HG03045 (cell line): Measurements from ENCODE around the gene NTM.
"Not testable (repeated sequence)": the region's sequence is repeated elsewhere in the genome, so short reads cannot be mapped to it uniquely, and the experiment has no call there.

ENCODE experiments used
- ATAC-seq: cut with Tn5 transposase; IDR thresholded peaks from one replicate; pipeline ENCODE4 v1.9.1; 2021; ENCODE audit warnings: mild to moderate bottlenecking, moderate library complexity; ENCODE audit not compliant: unreplicated experiment

Gene NTM

DNA sequence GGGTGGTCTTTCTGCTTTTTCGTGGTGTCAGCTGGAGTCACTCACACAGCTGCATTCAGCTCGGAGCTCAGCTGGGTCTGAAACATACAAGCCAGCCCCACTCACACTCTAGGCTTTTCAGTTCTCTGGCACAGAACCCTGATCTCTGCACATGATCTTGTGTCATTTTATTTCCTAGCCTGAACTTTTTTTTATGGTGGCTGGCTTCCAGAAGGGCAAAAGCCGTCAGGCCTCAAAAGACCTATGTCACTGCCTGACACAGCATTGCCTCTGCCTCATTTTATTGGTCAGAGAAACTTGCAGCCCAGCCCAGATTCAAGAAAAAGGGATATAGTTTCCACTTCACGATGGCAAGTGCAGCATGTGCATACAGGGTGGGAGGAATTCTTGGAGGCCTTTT, 117.8 kb downstream of the NTM start:
- no peak for ATAC-seq

DNA sequence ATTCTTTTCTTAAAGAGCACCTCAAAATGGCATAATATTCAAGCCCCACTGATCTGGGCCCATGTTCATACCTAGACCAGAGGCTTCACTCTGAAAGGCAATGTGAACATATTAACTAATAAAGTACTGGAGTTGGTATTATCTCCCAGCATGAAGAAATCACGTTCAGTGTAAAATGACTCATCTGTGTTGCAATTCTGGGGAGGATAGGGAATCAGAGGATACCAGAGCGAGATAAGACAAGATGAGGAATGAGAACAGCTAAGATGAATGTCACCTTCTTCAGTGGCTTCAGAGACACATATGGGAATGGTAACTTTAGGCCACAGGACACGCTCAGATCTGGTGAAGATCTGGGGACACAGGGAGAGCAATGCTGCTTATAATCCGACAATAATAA, 121.1 kb downstream of the NTM start:
- ATAC-seq: no peak

DNA sequence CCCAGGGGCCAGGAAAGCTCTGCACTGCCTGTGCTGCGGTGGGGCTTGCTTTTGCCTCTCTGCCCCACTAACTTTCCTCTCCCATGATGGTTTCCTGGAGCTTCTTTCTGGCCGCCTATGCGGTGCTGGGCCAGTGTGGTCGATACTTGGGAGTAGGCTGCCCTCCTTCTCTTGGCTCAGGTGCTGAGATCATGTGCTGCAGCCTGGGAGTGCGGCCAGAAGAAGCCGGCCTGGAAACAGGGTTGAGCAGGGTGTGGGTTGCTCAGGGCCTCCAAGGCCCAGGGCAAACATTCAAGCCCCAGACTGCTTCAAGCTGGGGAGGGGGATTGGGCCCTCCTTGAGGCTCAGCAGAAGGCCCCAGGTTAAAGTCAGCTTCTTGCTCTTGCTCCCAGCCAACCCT, 125.0 kb downstream of the NTM start:
- no peak for ATAC-seq

DNA sequence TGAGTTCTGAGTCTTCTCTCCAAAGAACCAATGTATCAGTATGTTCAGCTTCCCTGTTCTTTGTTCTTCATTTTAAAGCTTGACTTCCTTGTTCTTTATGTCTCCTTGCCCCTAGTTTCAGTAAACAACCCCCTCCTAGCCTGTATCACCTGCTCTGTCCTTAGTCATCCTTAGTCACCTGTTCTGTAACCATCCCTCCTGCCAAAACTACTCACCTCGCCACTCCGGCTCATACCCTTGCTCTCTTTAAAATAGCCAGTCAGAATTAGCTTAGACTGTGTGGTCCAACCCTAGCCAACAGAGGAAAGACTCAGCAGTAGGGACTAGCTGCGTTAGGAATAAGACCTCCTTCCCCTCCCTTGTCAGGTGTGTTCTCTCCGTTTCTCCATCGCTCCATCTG, 127.3 kb downstream of the NTM start:
- not testable (repeated sequence) for ATAC-seq

DNA sequence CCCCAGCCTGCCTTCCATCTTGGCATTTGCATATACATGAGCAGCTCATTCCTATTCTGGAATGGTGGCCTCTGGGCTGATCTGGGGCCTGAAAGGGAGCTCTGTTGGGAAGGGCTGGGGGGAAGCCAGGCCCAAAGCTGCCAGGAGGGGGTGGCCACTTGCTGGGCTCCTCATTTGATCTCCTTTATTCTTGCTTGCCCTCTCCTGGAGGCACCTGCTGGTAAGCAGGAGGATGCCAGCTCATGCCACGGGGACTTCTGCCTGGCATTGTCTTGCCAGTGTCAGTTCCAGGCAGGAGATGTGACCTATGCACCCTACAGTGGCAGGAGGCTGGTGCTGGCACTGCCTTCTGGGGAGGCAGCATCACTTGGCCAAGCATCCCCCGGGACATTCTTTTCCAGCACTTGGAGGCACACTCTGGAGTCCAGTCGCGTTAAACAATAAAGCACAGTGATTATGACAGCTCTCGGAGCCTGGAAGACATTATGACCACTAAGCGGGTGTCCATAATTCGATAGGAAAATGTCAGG, 128.3 kb downstream of the NTM start:
- no peak for ATAC-seq

DNA sequence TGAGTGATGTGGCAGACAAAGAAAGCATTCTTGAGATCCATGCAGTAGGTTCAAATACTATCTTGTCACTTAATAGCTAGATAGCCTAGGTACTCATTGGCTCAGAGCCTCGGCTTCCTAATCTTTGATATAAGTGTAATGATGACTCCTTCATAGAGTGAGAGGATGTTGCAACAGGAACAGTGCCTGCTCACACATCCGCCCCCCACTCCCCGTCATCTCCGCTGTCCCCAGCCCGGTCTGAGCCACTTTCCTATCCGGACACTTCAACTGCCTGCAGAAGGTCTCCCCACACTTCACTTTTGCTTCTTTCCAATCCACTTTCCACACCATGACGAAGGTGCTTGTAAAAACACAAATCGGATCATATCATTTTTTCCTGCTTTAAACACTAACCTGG, 128.8 kb downstream of the NTM start:
- no peak for ATAC-seq

DNA sequence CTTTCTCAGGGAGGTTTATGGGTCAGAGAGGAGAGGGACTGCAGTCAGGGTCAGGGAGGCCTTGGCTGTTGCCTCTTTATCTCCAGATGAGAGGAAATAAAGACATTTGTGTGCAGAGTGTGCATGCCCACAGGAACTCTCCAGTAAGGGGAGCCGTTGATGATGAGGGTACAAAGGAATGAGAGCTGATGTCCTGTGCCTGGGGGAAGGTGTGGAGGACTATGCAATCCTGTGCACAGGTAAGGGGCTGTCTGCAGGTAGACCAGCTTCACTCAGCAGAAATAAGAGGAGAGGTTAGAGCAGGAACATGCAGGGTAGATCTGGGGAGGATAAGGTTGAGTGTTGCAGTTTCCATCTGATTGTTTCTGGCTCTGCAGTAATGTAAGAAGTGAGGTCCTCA, 132.6 kb downstream of the NTM start:
- ATAC-seq: no peak

DNA sequence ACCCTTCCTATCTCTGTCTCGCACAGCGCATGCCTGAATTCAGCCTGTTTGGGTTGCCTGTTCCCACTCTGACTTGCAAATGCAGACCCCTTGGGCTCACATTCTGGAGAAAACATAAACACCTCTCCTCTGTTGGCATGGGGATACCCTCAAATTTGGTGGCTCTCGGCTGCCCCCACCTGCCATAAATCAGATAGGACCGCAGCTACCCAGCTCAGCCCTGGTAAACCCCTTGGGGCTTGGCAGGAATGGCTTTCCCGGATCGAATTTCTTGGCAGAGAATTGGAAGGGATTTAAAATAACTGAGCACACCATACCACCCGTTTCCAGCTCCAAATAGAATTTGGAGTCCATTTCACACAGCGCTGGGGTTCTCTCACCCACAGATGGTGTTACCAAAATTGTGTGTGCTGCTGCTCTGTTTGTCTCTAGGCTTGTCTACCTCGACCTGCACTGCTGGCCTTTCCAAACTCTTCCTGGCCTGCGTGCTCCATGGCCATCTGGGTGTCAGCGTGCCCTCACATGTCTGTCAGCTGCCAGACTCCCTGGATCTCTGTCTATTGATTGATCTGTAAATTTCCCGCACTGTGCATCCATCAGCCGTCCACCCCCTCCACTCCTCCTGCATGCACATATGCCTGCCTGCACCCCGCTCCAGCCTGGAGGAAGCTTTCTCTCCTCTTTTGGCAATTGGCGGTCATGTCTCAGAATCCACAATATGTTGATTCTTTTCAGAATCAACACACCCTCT, 134.0 kb downstream of the NTM start:
- no peak for ATAC-seq

DNA sequence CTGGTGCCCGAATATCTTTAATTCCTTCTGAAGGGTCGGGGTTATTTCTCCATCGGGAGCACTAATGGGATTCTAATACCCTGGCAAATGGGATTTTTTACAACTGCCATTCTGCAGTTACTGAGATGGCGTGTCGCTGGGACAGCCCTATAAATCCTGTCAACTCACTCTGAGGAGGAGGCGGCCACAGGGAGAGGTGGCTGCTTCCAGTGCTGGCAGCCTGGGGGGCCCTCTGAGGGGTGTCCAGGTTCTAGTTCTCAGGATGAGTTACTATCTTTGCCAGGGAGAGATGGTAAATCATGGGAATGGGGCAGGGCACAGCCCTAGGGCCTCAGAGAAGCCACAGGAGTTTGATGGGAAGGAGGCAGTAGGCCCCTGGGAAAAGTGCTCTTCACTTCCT, 135.9 kb downstream of the NTM start:
- ATAC-seq: no peak

DNA sequence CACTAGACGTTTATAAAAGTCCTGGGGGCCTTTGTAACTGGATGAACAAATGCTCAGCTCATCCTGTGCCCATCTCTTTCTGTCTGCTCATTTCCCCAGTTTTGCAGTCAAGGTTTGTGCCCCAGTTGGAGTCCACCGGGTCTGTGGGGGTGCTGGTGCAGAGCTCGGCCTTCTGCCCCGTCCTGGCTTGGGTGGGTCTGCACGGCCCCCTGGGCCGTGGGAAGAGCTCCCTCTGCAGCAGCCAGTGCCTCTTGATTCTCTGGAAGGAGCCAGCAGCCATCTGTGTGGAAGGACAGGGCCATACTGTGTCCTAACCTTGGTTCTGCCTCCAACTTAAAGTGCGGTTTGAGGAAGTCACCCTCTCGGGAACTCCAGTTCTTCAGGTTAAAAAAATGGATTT, 140.2 kb downstream of the NTM start:
- no peak for ATAC-seq

DNA sequence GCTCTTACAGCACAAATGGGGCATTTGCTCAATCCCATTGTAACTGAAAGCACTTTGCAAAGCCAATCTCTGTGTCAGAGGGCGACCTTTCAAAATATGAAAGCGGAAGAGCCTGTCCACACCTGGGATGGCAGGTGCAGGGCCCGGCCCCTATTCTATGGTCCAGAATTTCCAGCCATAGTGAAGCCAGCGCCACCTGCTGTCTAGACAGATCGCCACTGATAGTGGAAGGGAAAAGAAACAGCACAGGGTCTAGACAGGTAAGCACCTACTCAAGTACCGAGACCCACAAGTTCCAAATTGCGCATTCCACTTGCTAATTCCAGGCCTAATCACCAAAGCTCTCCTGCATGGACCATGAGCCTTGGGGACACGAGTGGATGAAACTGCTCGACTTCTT, 141.4 kb downstream of the NTM start:
- no peak for ATAC-seq

DNA sequence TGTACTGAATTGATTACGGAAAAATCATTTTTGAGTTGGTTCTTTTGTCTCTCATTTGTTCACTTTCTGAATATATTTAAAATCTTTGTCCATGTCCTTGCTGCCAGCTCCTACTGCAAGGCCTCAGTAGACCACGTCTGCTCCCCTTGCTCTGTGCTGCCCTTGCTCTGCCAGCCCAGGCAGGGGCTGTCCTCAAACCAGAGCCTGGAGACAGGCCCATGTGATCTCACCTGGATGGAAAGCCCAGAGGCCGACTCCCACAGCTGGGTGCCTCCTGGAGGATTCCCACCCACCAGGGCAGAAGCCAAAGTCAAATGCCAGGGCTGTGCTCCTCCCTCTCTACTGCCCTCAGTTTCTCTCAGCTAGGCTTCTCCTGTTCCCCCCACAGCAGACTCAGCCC, 141.8 kb downstream of the NTM start:
- ATAC-seq: no peak

DNA sequence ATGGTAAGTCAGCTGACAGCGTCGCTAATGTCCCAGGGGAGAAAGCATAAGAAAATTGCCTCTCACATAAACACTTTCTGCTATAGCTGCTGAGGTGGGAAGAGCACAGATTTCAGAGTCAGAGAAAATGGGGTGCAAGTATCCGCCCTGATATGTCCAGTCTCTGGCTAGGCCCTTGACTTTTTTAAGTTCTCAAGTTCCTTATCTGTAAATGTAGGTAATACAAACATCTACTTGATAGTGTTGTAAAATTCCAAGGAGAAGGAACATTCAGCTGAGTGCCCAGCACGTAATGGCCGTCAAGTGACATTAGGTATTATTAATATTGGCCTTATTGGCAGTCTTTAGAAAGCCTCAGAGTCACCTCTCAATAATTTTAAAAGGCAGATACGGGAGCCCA, 143.6 kb downstream of the NTM start:
- no peak for ATAC-seq

DNA sequence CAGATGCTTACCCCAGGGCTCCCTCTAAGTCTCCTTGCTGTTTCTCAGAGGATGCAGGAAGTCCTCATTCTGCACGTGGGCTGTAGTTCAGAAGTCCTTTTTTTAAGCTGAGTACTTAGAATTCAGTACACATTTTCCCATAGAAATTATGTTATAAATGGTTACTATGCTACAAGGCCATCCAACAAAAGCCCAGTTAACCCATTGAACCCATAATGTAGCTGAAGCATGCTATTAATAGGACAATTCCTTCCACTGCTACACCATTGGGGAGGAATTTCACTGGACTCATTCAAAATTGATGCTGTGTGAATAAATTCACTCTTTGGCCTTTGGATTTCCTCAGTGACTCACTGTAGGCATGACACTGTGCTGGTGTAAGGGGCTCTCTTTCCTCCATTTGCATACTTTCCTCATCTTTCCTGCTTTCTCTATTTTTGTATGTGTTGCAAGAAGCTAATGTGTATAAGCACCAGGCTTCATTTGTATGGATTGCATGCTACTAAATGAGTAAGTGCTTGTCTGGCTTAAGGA, 148.0 kb downstream of the NTM start:
- ATAC-seq: no peak

DNA sequence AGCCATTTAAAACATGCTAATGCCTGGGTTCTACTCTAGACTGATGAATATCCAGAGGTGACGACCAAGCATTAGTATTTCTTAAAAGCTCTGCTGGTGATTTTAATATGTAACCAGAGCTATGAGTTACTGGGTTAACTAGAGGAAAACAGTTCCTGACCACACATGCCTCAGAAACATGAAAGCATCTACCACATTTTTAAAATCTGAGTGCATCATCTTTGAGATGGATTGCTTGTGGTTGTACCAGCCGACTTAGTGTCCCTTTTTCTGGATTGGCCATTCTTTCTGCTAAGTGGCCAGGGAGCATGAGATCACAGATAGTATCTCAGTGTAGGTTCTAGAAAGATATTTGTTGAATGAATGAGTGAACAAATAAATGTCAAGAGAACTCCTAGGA, 152.4 kb downstream of the NTM start:
- ATAC-seq: no peak

DNA sequence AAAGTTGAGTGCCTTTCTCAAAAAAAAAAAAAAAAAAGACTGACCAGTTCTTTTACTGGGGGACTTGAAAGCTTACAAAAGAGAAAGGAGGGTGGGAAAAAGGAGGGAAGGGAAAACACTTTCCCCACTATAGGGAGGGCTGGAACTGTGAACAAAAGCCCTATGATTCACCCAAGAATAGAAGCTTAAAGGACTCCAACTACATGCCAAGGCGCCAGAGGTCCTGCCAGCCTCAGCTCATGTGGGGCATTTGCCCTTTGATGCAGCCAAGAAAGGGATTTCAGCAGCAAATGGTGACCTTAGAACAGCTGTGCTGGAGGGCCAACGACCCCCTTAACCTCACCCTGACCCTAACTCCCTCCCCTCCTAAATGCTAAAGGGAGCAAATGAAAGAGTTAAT, 160.0 kb downstream of the NTM start:
- no peak for ATAC-seq

DNA sequence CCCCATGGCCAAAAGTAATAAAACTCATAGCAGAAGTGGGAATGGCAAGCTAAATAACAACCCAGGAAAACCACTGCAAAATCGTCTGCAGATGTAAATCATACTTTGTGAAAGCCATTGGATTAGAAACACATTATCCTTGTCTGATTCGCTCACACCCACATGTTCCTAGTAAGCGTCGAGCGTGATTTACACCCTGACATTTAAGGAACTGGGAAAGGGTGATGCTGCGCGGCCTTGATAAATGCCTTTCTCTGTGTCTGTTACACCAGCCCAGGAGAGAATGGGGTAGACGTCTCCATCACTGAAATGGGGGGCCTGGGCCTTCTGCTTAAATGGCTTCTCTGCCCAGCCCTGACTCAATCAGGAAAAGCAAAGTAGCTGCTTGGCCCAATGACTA, 162.7 kb downstream of the NTM start:
- no peak for ATAC-seq

DNA sequence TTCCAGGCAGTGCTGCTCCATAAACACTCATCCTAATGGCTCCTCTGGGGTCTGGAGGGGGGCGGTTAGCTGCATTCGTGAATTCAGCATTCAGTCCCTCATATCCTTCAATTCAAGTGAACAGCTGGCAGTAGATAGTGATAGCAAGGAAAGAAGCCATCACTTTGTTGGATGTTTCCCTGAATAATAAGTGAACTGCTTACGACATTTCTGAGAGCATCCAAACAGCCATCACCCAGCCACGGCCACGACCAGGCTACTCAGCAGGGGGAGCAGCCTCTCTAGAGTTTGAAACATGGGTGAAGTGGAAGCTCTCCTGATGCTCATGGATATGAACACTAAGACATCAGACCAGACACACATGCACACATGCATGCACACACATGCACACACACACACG, 163.6 kb downstream of the NTM start:
- no peak for ATAC-seq

DNA sequence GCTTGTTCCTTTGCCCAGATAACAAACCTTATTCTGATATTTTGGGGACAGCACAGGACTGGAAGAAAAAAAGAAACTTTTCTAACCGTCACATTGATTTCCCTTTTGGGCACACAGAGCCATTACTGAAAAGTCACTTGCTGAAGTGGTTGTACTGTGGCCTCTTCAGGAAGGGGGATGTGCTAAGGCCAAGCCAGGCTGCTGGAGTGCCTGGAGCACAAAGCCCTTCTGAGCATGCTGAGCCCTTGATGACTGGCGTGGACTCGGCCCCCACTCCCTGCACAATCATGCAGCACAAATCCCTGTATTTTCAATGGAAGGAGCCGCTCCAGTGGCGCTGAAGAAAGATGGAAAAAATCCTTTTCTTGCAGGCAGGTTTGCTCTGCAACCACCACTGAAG, 164.2 kb downstream of the NTM start:
- ATAC-seq: no peak

DNA sequence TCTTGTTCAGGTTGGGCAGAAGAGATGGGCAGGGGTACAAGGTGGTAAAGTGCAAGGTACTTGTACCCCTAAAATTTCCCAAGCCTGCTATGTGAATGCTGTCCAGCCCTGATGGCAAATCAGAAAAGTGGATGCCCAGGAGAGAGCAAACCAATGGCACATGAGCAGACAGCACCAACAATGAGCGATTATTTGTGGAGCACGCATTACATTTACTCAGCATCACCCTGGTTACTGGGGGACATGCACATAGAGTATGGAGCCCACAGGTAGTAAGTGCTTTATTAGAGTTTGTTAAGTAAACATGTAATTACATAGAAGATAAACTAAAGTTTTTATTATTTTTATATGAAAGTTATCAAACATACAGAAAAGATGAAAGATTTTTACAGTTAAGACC, 165.7 kb downstream of the NTM start:
- no peak for ATAC-seq

DNA sequence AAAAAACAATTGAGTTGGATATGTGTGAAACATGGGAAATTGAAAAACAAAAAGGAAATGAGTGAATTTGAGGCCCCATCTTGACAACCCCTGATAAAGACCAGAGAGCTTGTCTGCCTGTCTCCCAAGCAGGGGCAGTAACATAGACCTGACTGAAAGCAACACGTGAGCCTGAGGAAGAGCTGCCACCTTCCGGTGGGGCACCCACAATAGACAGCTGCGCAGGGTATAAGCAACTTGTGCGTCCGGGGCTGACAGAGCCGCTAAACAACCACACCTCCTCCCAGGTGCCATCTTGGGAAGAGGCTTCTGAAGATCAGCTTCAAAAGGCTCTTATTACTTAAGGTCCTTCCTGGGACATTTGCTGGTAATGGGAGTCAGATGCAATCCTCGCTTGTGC, 166.8 kb downstream of the NTM start:
- ATAC-seq: no peak

DNA sequence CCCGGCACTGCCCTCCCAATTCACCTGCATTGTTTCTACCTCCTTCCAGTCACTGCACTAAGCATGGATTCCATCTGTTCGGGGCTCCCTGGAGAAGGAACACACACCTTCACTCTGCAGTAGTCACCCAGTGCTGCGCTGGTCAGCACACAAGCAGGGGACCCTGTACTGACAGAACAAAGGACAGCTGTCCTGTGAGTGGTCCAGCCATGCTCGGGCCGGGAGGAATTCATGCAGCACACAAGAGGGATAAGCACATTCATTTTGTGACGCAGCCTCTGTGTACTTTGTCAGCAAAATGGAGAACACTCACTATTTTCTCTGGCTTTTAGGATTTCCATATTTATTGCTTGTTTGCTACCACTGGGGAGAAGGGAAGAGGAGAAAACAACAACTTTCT, 167.3 kb downstream of the NTM start:
- ATAC-seq: no peak

DNA sequence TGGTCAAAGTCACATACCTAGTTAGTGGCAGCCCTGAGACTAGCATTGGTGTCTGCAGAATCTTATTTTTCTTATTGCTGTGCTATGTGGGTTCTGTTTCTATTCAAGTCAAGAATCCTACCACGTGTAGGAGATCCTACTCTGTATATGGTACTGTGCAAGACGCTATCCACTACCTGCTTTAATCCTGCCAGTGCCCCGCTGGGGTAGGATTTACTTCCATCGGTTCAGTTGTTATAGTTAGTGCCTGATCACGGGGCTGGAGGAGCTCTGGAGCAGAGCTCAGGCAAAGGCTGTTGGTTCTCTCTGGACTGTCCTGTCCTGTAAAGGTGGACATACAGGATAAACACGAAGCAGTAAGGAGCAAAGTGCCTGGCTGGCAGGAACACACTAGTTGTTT, 167.9 kb downstream of the NTM start:
- ATAC-seq: no peak
